SK-N-SH (cell line): ENCODE results near the gene OBP2A. TPM values are rescaled to one million over a fixed set of nuclear protein-coding genes. Genes with fewer than 3 reads are reported as not detected.

Source experiments
- CTCF ChIA-PET: fragments of 300-600, 350-600 bp; formaldehyde crosslinking; extraction: SDS; loops from one replicate; lab custom pipeline; 2021; lab: Yijun Ruan, JAX
- POLR2A ChIA-PET: fragments of 350-600 bp; sonication (Branson Sonifier 250); formaldehyde crosslinking; extraction: SDS; loops from one replicate; lab custom pipeline; 2020; ENCODE audit warnings: antibody characterized with exemption, inconsistent platforms; lab: Yijun Ruan, JAX
- DNase-seq: peaks from one replicate; pipeline ENCODE4 v3.0.0; 2012
- H2AFZ ChIP-seq: fragments of 200-600 bp; sonication (generic); 2 replicates; pipeline ENCODE4 v1.8.1; 2016; ENCODE audit warnings: antibody characterized with exemption, mild to moderate bottlenecking, low read depth
- H3F3A ChIP-seq: fragments of 200-600 bp; sonication (generic); replicated peaks from 2 replicates; pipeline ENCODE3; 2016; ENCODE audit warnings: antibody characterized with exemption, mild to moderate bottlenecking; ENCODE audit not compliant: insufficient read depth
- H3K27ac ChIP-seq, 2 experiments: fragments of 200-500 bp in 1 of 2; fragments of 200-600 bp in 1 of 2; sonication (Bioruptor generic) in 1 of 2; sonication (generic), shearing (Covaris generic) in 1 of 2; 2 replicates each; pipeline versions ENCODE4 v1.5.1 to v1.6.1; 2014 to 2016; ENCODE audit warnings: low read depth in 2 of 2, inconsistent platforms in 1 of 2, low read length in 1 of 2, mild to moderate bottlenecking in 1 of 2, mixed read lengths in 1 of 2
- H3K27me3 ChIP-seq: fragments of 200-600 bp; sonication (generic), shearing (Covaris generic); 2 replicates; pipeline ENCODE4 v1.6.1; 2016; ENCODE audit warnings: mixed run types; ENCODE audit not compliant: insufficient read depth
- H3K36me3 ChIP-seq, 2 experiments: fragments of 200-500 bp in 1 of 2; fragments of 200-600 bp in 1 of 2; sonication (Bioruptor generic) in 1 of 2; sonication (generic) in 1 of 2; replicated peaks in 1 of 2; 2 replicates each; pipeline versions ENCODE3 to v1.5.1; 2014 to 2016; ENCODE audit warnings: low read length in 1 of 2, mild to moderate bottlenecking in 1 of 2; ENCODE audit not compliant: insufficient read depth in 2 of 2, control insufficient read depth in 1 of 2
- H3K4me1 ChIP-seq, 2 experiments: fragments of 200-500 bp in 1 of 2; fragments of 200-600 bp in 1 of 2; sonication (Bioruptor generic) in 1 of 2; sonication (generic), shearing (Covaris generic) in 1 of 2; 2 replicates each; pipeline versions ENCODE4 v1.5.1 to v1.6.1; 2014 to 2016; ENCODE audit warnings: low read depth in 1 of 2, low read length in 1 of 2, mixed run types in 1 of 2; ENCODE audit not compliant: insufficient read depth in 2 of 2, control insufficient read depth in 1 of 2
- H3K4me2 ChIP-seq: fragments of 200-600 bp; sonication (generic), shearing (Covaris generic); 2 replicates; pipeline ENCODE4 v1.6.1; 2017; ENCODE audit warnings: mixed run types
- H3K4me3 ChIP-seq, 2 experiments: fragments of 200-500 bp in 1 of 2; fragments of 200-600 bp in 1 of 2; sonication (Bioruptor generic) in 1 of 2; sonication (generic), shearing (Covaris generic) in 1 of 2; 2 replicates each; pipeline versions ENCODE4 v1.5.1 to v1.8.1; 2014 to 2016; ENCODE audit warnings: low read depth in 2 of 2, inconsistent platforms in 1 of 2, low read length in 1 of 2, mild to moderate bottlenecking in 1 of 2, mixed read lengths in 1 of 2, moderate library complexity in 1 of 2
- H3K79me2 ChIP-seq: fragments of 200-600 bp; sonication (generic); 2 replicates; pipeline ENCODE4 v1.8.1; 2017; ENCODE audit warnings: mild to moderate bottlenecking; ENCODE audit not compliant: insufficient read depth
- H3K9ac ChIP-seq: fragments of 200-600 bp; sonication (generic); 2 replicates; pipeline ENCODE4 v1.6.1; 2017; ENCODE audit warnings: mixed run types
- H3K9me2 ChIP-seq: fragments of 200-600 bp; sonication (generic); 2 replicates; pipeline ENCODE4 v1.6.1; 2017; ENCODE audit warnings: mixed run types
- H3K9me3 ChIP-seq: fragments of 200-600 bp; sonication (generic); 2 replicates; pipeline ENCODE4 v1.6.1; 2017; ENCODE audit warnings: mixed run types, mild to moderate bottlenecking, moderate library complexity
- H4K20me1 ChIP-seq: fragments of 200-600 bp; sonication (generic); 2 replicates; pipeline ENCODE4 v1.6.1; 2017; ENCODE audit warnings: mild to moderate bottlenecking, mixed run types; ENCODE audit not compliant: insufficient read depth
- CTCF ChIP-seq: fragments of 200-600 bp; sonication (generic); IDR thresholded peaks from 2 replicates; pipeline ENCODE4 v1.6.1; 2017; ENCODE audit warnings: antibody characterized with exemption, mild to moderate bottlenecking, moderate library complexity
- EP300 ChIP-seq, 2 experiments: IDR thresholded peaks; 2 replicates each; pipeline versions ENCODE4 v1.4.0 to v1.6.1; 2012; ENCODE audit warnings: borderline replicate concordance in 1 of 2, low read depth in 1 of 2, low read length in 1 of 2
- FOXM1 ChIP-seq: IDR thresholded peaks from 2 replicates; pipeline ENCODE4 v1.4.0; 2012; ENCODE audit warnings: low read depth, mild to moderate bottlenecking
- GATA2 ChIP-seq: sonication (generic); formaldehyde crosslinking; IDR thresholded peaks from 2 replicates; pipeline ENCODE4 v1.5.0; 2020; ENCODE audit warnings: mild to moderate bottlenecking, missing genetic modification reagents
- MEF2A ChIP-seq: IDR thresholded peaks from 2 replicates; pipeline ENCODE4 v1.4.0; 2012; ENCODE audit warnings: low read depth, borderline replicate concordance
- MXI1 ChIP-seq: IDR thresholded peaks from 2 replicates; pipeline ENCODE4 v1.6.1; 2012; ENCODE audit warnings: mild to moderate bottlenecking, low read depth, low read length, improper control_type of control experiment
- PBX3 ChIP-seq: IDR thresholded peaks from 2 replicates; pipeline ENCODE4; 2012
- POLR2AphosphoS5 ChIP-seq: IDR thresholded peaks from 2 replicates; pipeline ENCODE4 v1.6.1; 2012; ENCODE audit warnings: low read depth, low read length
- RFX5 ChIP-seq: IDR thresholded peaks from 2 replicates; pipeline ENCODE4 v1.6.1; 2012; ENCODE audit warnings: mild to moderate bottlenecking, improper control_type of control experiment, low read length
- RXRA ChIP-seq: IDR thresholded peaks from 2 replicates; pipeline ENCODE4 v1.4.0; 2012; ENCODE audit warnings: low read depth, mild to moderate bottlenecking, borderline replicate concordance
- USF2 ChIP-seq: fragments of 150-350 bp; IDR thresholded peaks from 2 replicates; pipeline ENCODE4 v1.6.1; 2017; ENCODE audit warnings: antibody characterized with exemption, low read length, low read depth, borderline replicate concordance
- YY1 ChIP-seq: IDR thresholded peaks from 2 replicates; pipeline ENCODE4 v1.4.0; 2012; ENCODE audit warnings: low read depth, mild to moderate bottlenecking
- ZBTB33 ChIP-seq: IDR thresholded peaks from 2 replicates; pipeline ENCODE4 v1.4.0; 2012; ENCODE audit warnings: low read depth, borderline replicate concordance
- WGBS: methylation state at CpG from one replicate; pipeline ENCODE4 v1.1.6; 2017; ENCODE audit warnings: low lambda C conversion rate; 5-methylcytosine and 5-hydroxymethylcytosine counted together
- polyA plus RNA-seq, 3 experiments: library from polyadenylated mRNA; depleted of rRNA; stranded (reverse); fragments of >200 nt; gene quantifications; 2 replicates each; pipeline ENCODE4 v1.2.3, GENCODE V29; 2012

The OBP2A gene
- polyA plus RNA-seq, 1 of the 3 experiments (the other 2 are of a cell fraction), result not detected

- TF ChIP-seq POLR2AphosphoS5 (no peak), MEF2A (no peak), FOXM1 (no peak), YY1 (no peak), GATA2 (CRISPR knock-in tag) (no peak), MXI1 (no peak), RXRA (no peak), PBX3 (no peak), RFX5 (no peak)
- TF ChIP-seq, all 33 proteins: peak for 0
These were observed 38.4 kb downstream of the OBP2A start (continued) for GRCh38 chr9:135584371-135584770.

GRCh38 chr9:135584934-135585333, 39.0 kb downstream of the OBP2A start:
- no peaks in the 10 kb centered on the region for H3K27me3 ChIP-seq
- ChIA-PET CTCF (no interaction called here), POLR2A (no interaction called here)
- H3K4me2 ChIP-seq, result no peak overlapping the region
- H3K9ac ChIP-seq, result no peak overlapping the region
- no peak overlapping the region for H2AFZ ChIP-seq
- no peaks in the 10 kb centered on the region for H4K20me1 ChIP-seq
- 64% methylated on average over 16 of the region's 16 CpGs for WGBS
- H3K4me3 ChIP-seq, result no peak overlapping the region
- H3K9me3 ChIP-seq, result no peaks in the 10 kb centered on the region
- H3K9me2 ChIP-seq, result no peaks in the 10 kb centered on the region
- TF ChIP-seq CTCF, result no peak
- TF ChIP-seq RXRA, result no peak
- no peak for TF ChIP-seq ZBTB33
- no peak overlapping the region for H3K27ac ChIP-seq
- DNase-seq, result no peak
- H3F3A ChIP-seq, result no peaks in the 10 kb centered on the region
- H3K4me1 ChIP-seq, result no peaks in the 10 kb centered on the region; a peak in 1 of 4 replicates
- H3K79me2 ChIP-seq, result no peaks in the 10 kb centered on the region
- H3K36me3 ChIP-seq, result no peaks in the 10 kb centered on the region

GRCh38 chr9:135586601-135587109, 40.7 kb downstream of the OBP2A start:
- H2AFZ ChIP-seq, result no peak overlapping the region
- 49% methylated on average over 3 of the region's 15 CpGs for WGBS
- no peaks in the 10 kb centered on the region for H3K36me3 ChIP-seq
- H3K4me1 ChIP-seq, result no peaks in the 10 kb centered on the region; a peak in 1 of 4 replicates
- CTCF ChIA-PET, result no interaction called here
- H3K4me2 ChIP-seq, result no peak overlapping the region
- H3K4me3 ChIP-seq, result no peak overlapping the region
- no peak for DNase-seq
- no peak overlapping the region for H3K9ac ChIP-seq
- POLR2A ChIA-PET, result no interaction called here
- no peaks in the 10 kb centered on the region for H3K9me3 ChIP-seq
- H3K79me2 ChIP-seq, result no peaks in the 10 kb centered on the region
- no peaks in the 10 kb centered on the region for H4K20me1 ChIP-seq
- H3K27ac ChIP-seq, result no peak overlapping the region
- H3K9me2 ChIP-seq, result no peaks in the 10 kb centered on the region
- no peak for TF ChIP-seq RXRA
- TF ChIP-seq USF2, result no peak
- TF ChIP-seq EP300 (IDR thresholded peaks at IDR 0.05; ENCODE audit: borderline replicate concordance in 1 of 2, low read depth in 1 of 2, low read length in 1 of 2), result no peak
- TF ChIP-seq, all 33 proteins: peak for 0
- Histone ChIP-seq H3K27me3 (no peaks in the 10 kb centered on the region), H3F3A (no peaks in the 10 kb centered on the region)
